Measurements from ENCODE around the gene FOXRED1. TPM values are rescaled to one million over a fixed set of nuclear protein-coding genes. Genes with fewer than 3 reads are reported as not detected.

Gene FOXRED1
- total and polyA plus RNA-seq, 2 of the 13 experiments (the other 11 are each of a cell fraction or from before 2014, with no cell fraction given), result 29.6 to 42.9 TPM

GRCh38 chr11:126319374-126319740, 50.4 kb downstream of the FOXRED1 start:
- intact Hi-C loops (cut with micrococcal nuclease; ENCODE audit: unreplicated experiment) (no loop called here), in situ Hi-C loops (cut with HindIII; ENCODE audit: extremely low pct_ligation_motif_present, low pct_unique_long_range_greater_than_20kb) (no loop called here)
- Histone ChIP-seq H2AFZ (ENCODE audit: low read length) (no peak overlapping the region), H3K4me1 (ENCODE audit: insufficient read depth, low read length) (no peaks in the 10 kb centered on the region), H3K79me2 (ENCODE audit: insufficient read depth, low read length) (no peaks in the 10 kb centered on the region), H3K27me3 (ENCODE audit: control insufficient read depth in 1 of 2, insufficient read depth in 2 of 2, low read length in 2 of 2) (no peaks in the 10 kb centered on the region), H3K4me2 (ENCODE audit: low read depth, low read length) (no peak overlapping the region), H4K20me1 (ENCODE audit: insufficient read depth, low read length) (no peaks in the 10 kb centered on the region), H3K4me3 (replicated peaks in 1 of 3; ENCODE audit: insufficient read depth in 1 of 3, low read depth in 2 of 3, low read length in 3 of 3) (no peak overlapping the region), H3K9me3 (ENCODE audit: low read length) (no peaks in the 10 kb centered on the region), H3K9ac (ENCODE audit: insufficient read depth, low read depth, low read length) (no peak overlapping the region), H3K36me3 (replicated peaks in 1 of 2; ENCODE audit: control insufficient read depth in 1 of 2, insufficient read depth in 2 of 2, low read length in 2 of 2) (no peaks in the 10 kb centered on the region), H3K27ac (ENCODE audit: extremely low read length, insufficient read depth, low read length) (no peak overlapping the region)
- BruUV-seq (replicated peaks), result no TSS peak
- POLR2A ChIA-PET, result no interaction called here
- TF ChIP-seq ZBTB44 (CRISPR knock-in tag; IDR thresholded peaks at IDR 0.05), result no peak
- no peak for TF ChIP-seq SETDB1 (CRISPR knock-in tag; IDR thresholded peaks at IDR 0.05; ENCODE audit: borderline replicate concordance)
- TF ChIP-seq ZBTB7A (CRISPR knock-in tag; IDR thresholded peaks at IDR 0.05), result no peak
- TF ChIP-seq KLF13 (CRISPR knock-in tag; IDR thresholded peaks at IDR 0.05), result no peak
- TF ChIP-seq FOSL2 (CRISPR knock-in tag; IDR thresholded peaks at IDR 0.05), result no peak
- no peak for TF ChIP-seq ZNF101 (CRISPR knock-in tag; IDR thresholded peaks at IDR 0.05; ENCODE audit: borderline replicate concordance, low read depth)
- no peak for TF ChIP-seq PBX2 (CRISPR knock-in tag; IDR thresholded peaks at IDR 0.05)
- TF ChIP-seq TBX3 (IDR thresholded peaks at IDR 0.05; ENCODE audit: borderline replicate concordance), result no peak
- TF ChIP-seq CHD2 (IDR thresholded peaks at IDR 0.05; ENCODE audit: low read depth, low read length), result no peak
- TF ChIP-seq JUNB (CRISPR knock-in tag; IDR thresholded peaks at IDR 0.05; ENCODE audit: borderline replicate concordance), result no peak
- TF ChIP-seq POLR2G (IDR thresholded peaks at IDR 0.05; ENCODE audit: low read depth, low read length), result no peak
- TF ChIP-seq PTBP1 (IDR thresholded peaks at IDR 0.05; ENCODE audit: low read depth, low read length, poor library complexity, severe bottlenecking), result no peak
- TF ChIP-seq ZNF7 (CRISPR knock-in tag; IDR thresholded peaks at IDR 0.05), result no peak
- TF ChIP-seq THRA (CRISPR knock-in tag; IDR thresholded peaks at IDR 0.05; ENCODE audit: borderline replicate concordance), result no peak
- no peak for TF ChIP-seq EHMT2 (IDR thresholded peaks at IDR 0.05; ENCODE audit: borderline replicate concordance, low read depth, low read length)
- no peak for TF ChIP-seq MAZ (IDR thresholded peaks at IDR 0.05; ENCODE audit: borderline replicate concordance, low read depth, low read length)
- TF ChIP-seq MAZ (CRISPR knock-in tag; IDR thresholded peaks at IDR 0.05; ENCODE audit: low read depth), result no peak
- TF ChIP-seq UBTF (CRISPR knock-in tag; IDR thresholded peaks at IDR 0.05), result no peak
- CTCF ChIA-PET (ENCODE audit: low intra/inter-chr PET ratio, low total read pairs), result no interaction called here
- WGBS (ENCODE audit: low lambda C conversion rate), result 97% methylated on average over 5 of the region's 5 CpGs
- ATAC-seq, result no peak
- FAIRE-seq, result no peak
- no peak for DNase-seq (ENCODE audit: low spot score)

Measured in HepG2 (cell line).